ENCODE measurements around the gene CDC42BPB. TPM values are rescaled to one million over a fixed set of nuclear protein-coding genes. Genes with fewer than 3 reads are reported as not detected.
A peak's percentile ranks its signal among the peaks of the same experiment; 100 is the strongest.

Gene CDC42BPB
- total RNA-seq, 3 donors from 2014 or later (not counting 1 experiment from before 2014, with no cell fraction given), result 0.86 to 2.3 (median 2.0) TPM

DNA sequence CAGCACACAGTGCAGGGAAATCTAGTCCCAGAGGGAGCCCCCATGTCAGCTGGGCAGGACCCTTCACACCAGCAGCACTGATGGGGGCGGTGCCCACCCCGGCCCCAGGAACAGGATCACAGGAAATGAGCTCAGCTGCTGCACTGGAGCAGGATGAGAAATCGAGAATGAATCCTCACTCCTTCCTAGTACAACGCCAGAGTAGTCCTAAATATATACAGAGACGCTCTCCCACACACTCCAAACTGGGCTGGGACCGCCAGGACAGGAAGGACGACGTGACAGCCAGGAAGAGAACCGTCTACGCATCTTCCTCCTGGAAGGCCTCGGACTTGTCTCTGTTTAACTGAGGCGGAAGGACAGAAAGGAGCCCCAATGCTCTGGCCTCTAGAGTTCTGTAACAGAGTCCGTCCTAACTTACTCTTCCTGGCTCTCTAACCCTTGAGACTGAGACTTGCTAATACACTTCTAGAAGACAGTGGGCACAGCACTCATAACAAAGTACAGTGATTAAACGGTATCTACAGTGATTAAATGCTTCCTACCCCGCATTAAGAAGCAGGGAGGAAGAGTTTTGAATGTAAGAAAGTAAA is 33.4 kb downstream of the CDC42BPB start:
- H3K4me1 ChIP-seq (ENCODE audit: control insufficient read depth, insufficient read depth, low read length), result peaks cover 21% of the 10 kb centered on the region
- H3K36me3 ChIP-seq (ENCODE audit: control insufficient read depth, insufficient read depth, low read length), result no peaks in the 10 kb centered on the region
- 76% methylated on average over 15 of the region's 15 CpGs for WGBS (ENCODE audit: insufficient coverage)
- H3K4me3 Mint-ChIP-seq, result no peak overlapping the region
- H3K9me3 ChIP-seq (ENCODE audit: control insufficient read depth, insufficient read depth, low read length), result no peaks in the 10 kb centered on the region
- ATAC-seq, result no peak
- peaks cover 22 to 49% of the 10 kb centered on the region in 2 donors for H3K27me3 Mint-ChIP-seq (ENCODE audit: low read depth in 2 of 2)
- no peak overlapping the region for H3K27ac ChIP-seq (ENCODE audit: low read length)
- intact Hi-C loops (cut with micrococcal nuclease), result no loop called here
- no peaks in the 10 kb centered on the region for H3K9me3 Mint-ChIP-seq
- no peak for DNase-seq
- H3K4me3 ChIP-seq (ENCODE audit: low read length), result no peak overlapping the region
- no peaks in the 10 kb centered on the region for H3K36me3 Mint-ChIP-seq
- no peaks in the 10 kb centered on the region for H3K4me1 Mint-ChIP-seq
- H3K27me3 ChIP-seq (ENCODE audit: control insufficient read depth, insufficient read depth, low read length), result no peaks in the 10 kb centered on the region
- no peak overlapping the region for H3K27ac Mint-ChIP-seq
- TF ChIP-seq, protein P1, sequence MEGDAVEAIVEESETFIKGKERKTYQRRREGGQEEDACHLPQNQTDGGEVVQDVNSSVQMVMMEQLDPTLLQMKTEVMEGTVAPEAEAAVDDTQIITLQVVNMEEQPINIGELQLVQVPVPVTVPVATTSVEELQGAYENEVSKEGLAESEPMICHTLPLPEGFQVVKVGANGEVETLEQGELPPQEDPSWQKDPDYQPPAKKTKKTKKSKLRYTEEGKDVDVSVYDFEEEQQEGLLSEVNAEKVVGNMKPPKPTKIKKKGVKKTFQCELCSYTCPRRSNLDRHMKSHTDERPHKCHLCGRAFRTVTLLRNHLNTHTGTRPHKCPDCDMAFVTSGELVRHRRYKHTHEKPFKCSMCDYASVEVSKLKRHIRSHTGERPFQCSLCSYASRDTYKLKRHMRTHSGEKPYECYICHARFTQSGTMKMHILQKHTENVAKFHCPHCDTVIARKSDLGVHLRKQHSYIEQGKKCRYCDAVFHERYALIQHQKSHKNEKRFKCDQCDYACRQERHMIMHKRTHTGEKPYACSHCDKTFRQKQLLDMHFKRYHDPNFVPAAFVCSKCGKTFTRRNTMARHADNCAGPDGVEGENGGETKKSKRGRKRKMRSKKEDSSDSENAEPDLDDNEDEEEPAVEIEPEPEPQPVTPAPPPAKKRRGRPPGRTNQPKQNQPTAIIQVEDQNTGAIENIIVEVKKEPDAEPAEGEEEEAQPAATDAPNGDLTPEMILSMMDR (IDR thresholded peaks at IDR 0.05), result no peak

DNA sequence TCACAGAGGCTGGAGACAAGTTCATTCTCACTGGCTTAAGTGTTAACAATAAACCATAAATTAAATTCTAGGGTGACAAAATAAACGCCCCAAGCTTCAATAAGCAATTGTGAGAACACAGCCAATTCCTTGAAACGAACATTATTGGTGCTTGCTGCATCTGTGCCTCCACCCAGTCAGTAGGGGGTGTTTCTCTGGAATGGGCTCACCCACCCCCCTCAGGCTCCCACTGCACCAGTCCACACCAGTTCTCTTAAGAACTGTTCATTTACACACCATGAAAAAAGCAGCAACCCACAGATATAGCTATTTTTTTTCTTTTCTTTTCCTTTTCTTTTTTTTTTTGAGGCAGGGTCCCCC is 34.7 kb downstream of the CDC42BPB start:
- no peak overlapping the region for H3K27ac ChIP-seq (ENCODE audit: low read length)

DNA sequence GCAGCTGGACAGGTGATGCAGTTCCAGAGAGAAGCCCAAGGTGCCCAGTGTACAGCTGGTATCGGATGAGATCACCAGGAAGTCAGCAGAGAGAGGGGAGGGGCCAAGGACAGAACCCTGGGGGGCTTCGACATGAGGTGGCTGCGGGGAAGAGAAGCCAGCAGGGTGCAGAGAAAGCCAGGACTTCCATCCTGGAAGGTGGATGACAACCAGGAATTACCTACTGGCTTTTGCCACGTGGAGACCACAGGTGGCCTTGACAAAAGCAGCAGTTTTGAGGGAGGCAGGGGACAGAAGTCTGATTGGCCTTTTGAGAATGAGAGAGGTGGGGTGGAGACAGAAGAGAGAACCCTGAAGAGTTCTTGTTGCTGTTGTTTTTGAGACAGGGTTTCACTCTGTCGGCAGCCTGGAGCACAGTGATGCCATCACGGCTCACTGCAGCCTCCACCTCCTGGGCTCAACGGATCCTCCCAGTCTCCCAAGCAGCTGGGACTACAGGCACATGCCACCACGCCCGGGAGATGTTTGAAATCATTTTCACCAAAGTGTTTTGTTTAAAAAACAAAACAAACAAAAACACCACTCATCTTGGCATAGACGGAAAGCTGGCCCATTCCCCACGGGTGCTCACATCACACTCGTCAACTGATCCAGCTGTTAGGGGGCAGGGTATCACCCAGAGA is 35.2 kb downstream of the CDC42BPB start:
- H3K27ac ChIP-seq (ENCODE audit: low read length), result no peak overlapping the region
- no peaks in the 10 kb centered on the region for H3K4me1 Mint-ChIP-seq
- H3K4me1 ChIP-seq (ENCODE audit: control insufficient read depth, insufficient read depth, low read length), result peaks cover 21% of the 10 kb centered on the region
- H3K9me3 ChIP-seq (ENCODE audit: control insufficient read depth, insufficient read depth, low read length), result no peaks in the 10 kb centered on the region
- no peaks in the 10 kb centered on the region for H3K9me3 Mint-ChIP-seq
- no peaks in the 10 kb centered on the region for H3K36me3 ChIP-seq (ENCODE audit: control insufficient read depth, insufficient read depth, low read length)
- H3K4me3 ChIP-seq (ENCODE audit: low read length), result no peak overlapping the region
- 65% methylated on average over 12 of the region's 12 CpGs for WGBS (ENCODE audit: insufficient coverage)
- no peaks in the 10 kb centered on the region for H3K27me3 ChIP-seq (ENCODE audit: control insufficient read depth, insufficient read depth, low read length)
- no peaks in the 10 kb centered on the region for H3K36me3 Mint-ChIP-seq
- H3K4me3 Mint-ChIP-seq, result no peak overlapping the region
- peaks cover 22 to 48% of the 10 kb centered on the region in 2 donors for H3K27me3 Mint-ChIP-seq (ENCODE audit: low read depth in 2 of 2)
- no peak for DNase-seq
- TF ChIP-seq, protein P1 (IDR thresholded peaks at IDR 0.05), result no peak
- intact Hi-C loops (cut with micrococcal nuclease), result no loop called here
- no peak for ATAC-seq
- no peak overlapping the region for H3K27ac Mint-ChIP-seq

More for the DNA sequence above, 34.7 kb downstream of the CDC42BPB start:
- Histone ChIP-seq H3K36me3 (ENCODE audit: control insufficient read depth, insufficient read depth, low read length) (no peaks in the 10 kb centered on the region), H3K4me3 (ENCODE audit: low read length) (no peak overlapping the region), H3K27me3 (ENCODE audit: control insufficient read depth, insufficient read depth, low read length) (no peaks in the 10 kb centered on the region), H3K4me1 (ENCODE audit: control insufficient read depth, insufficient read depth, low read length) (peaks cover 21% of the 10 kb centered on the region), H3K9me3 (ENCODE audit: control insufficient read depth, insufficient read depth, low read length) (no peaks in the 10 kb centered on the region)
- no peak for DNase-seq
- H3K9me3 Mint-ChIP-seq, result no peaks in the 10 kb centered on the region
- intact Hi-C loops (cut with micrococcal nuclease), result no loop called here
- H3K4me1 Mint-ChIP-seq, result no peaks in the 10 kb centered on the region
- 56% methylated on average over 2 of the region's 2 CpGs for WGBS (ENCODE audit: insufficient coverage)
- H3K27me3 Mint-ChIP-seq (ENCODE audit: low read depth in 2 of 2), result peaks cover 25 to 49% of the 10 kb centered on the region in 2 donors
- H3K36me3 Mint-ChIP-seq, result no peaks in the 10 kb centered on the region
- TF ChIP-seq, protein P1 (IDR thresholded peaks at IDR 0.05), result no peak
- no peak overlapping the region for H3K4me3 Mint-ChIP-seq
- H3K27ac Mint-ChIP-seq, result no peak overlapping the region
- ATAC-seq, result no peak

DNA sequence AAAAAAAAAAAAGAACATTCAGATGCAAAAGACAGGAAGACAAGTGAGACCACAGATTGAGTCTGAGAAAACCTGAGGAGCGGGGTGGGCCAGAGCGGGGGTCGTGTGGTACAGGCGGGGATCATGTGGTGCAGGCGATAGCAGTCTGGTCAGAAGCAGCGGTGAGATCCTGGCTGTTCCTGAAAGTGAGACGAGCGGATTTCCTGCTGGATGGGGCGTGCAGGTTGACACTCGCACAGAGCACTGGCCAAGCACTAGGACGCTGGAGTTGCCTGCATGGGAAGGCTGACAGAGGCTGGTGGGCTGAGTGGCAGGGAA is 35.7 kb downstream of the CDC42BPB start:
- Mint-ChIP-seq H3K4me1 (no peaks in the 10 kb centered on the region), H3K27me3 (ENCODE audit: low read depth in 2 of 2) (peaks cover 22 to 45% of the 10 kb centered on the region in 2 donors), H3K36me3 (no peaks in the 10 kb centered on the region), H3K9me3 (no peaks in the 10 kb centered on the region), H3K4me3 (no peak overlapping the region), H3K27ac (no peak overlapping the region)
- no peak for ATAC-seq
- no peaks in the 10 kb centered on the region for H3K9me3 ChIP-seq (ENCODE audit: control insufficient read depth, insufficient read depth, low read length)
- H3K4me3 ChIP-seq (ENCODE audit: low read length), result no peak overlapping the region
- DNase-seq, result peak in 1 of 2 donors; percentile 7
- intact Hi-C loops (cut with micrococcal nuclease), result no loop called here
- H3K4me1 ChIP-seq (ENCODE audit: control insufficient read depth, insufficient read depth, low read length), result peaks cover 21% of the 10 kb centered on the region
- TF ChIP-seq, protein P1 (IDR thresholded peaks at IDR 0.05), result no peak
- no peaks in the 10 kb centered on the region for H3K27me3 ChIP-seq (ENCODE audit: control insufficient read depth, insufficient read depth, low read length)
- no peak overlapping the region for H3K27ac ChIP-seq (ENCODE audit: low read length)
- no peaks in the 10 kb centered on the region for H3K36me3 ChIP-seq (ENCODE audit: control insufficient read depth, insufficient read depth, low read length)
- WGBS (ENCODE audit: insufficient coverage), result 35% methylated on average over 11 of the region's 11 CpGs
